ENCODE data around the gene MACROD2.

MACROD2 gene

GRCh38 chr20:14816471-14816870 lies 821.2 kb downstream of the MACROD2 start:
- no peaks in the 10 kb centered on the region for H3K36me3 Mint-ChIP-seq (ENCODE audit: low read depth)
- H3K9me3 Mint-ChIP-seq: peaks cover 24% of the 10 kb centered on the region
- H3K27ac Mint-ChIP-seq: no peak overlapping the region
- H3K4me1 Mint-ChIP-seq (ENCODE audit: low read depth): no peaks in the 10 kb centered on the region
- no peak overlapping the region for H3K4me3 Mint-ChIP-seq
- no peaks in the 10 kb centered on the region for H3K27me3 Mint-ChIP-seq (ENCODE audit: low read depth)

GRCh38 chr20:14817101-14817500 lies 821.8 kb downstream of the MACROD2 start:
- no peak overlapping the region for H3K27ac Mint-ChIP-seq
- no peaks in the 10 kb centered on the region for H3K4me1 Mint-ChIP-seq (ENCODE audit: low read depth)
- no peak overlapping the region for H3K4me3 Mint-ChIP-seq
- H3K27me3 Mint-ChIP-seq (ENCODE audit: low read depth): no peaks in the 10 kb centered on the region
- peaks cover 24% of the 10 kb centered on the region for H3K9me3 Mint-ChIP-seq
- no peaks in the 10 kb centered on the region for H3K36me3 Mint-ChIP-seq (ENCODE audit: low read depth)

DNA sequence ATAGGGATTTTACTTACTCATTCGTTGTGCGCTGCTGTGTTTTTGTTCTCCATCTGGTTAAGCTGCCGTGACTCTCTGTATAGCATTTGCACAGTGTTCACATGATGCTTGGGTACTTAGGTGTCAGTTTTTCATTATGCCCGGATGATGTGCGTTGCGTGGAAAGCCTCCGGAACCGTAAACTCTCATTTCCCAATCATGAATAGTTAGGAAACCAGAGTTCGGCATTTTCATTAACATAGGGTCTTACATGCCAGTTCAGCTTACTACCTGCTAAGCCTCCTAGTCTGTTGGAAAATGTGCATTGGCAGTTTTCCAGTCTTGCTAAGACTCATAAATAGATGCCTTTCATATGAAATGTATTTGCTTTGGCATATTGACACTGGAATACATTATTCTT lies 825.5 kb downstream of the MACROD2 start:
- Mint-ChIP-seq H3K36me3 (ENCODE audit: low read depth) (no peaks in the 10 kb centered on the region), H3K4me3 (no peak overlapping the region), H3K27me3 (ENCODE audit: low read depth) (no peaks in the 10 kb centered on the region), H3K4me1 (ENCODE audit: low read depth) (no peaks in the 10 kb centered on the region), H3K9me3 (peaks cover 22% of the 10 kb centered on the region), H3K27ac (no peak overlapping the region)

- no peak overlapping the region for H3K4me3 Mint-ChIP-seq
Measured at GRCh38 chr20:14821251-14821650, 825.9 kb downstream of the MACROD2 start.

GRCh38 chr20:14824996-14825395 lies 829.7 kb downstream of the MACROD2 start:
- H3K27me3 Mint-ChIP-seq (ENCODE audit: low read depth): no peaks in the 10 kb centered on the region

More at GRCh38 chr20:14821251-14821650, 825.9 kb downstream of the MACROD2 start:
- H3K4me1 Mint-ChIP-seq (ENCODE audit: low read depth): no peaks in the 10 kb centered on the region
- H3K9me3 Mint-ChIP-seq: peaks cover 22% of the 10 kb centered on the region
- H3K36me3 Mint-ChIP-seq (ENCODE audit: low read depth): no peaks in the 10 kb centered on the region
- no peaks in the 10 kb centered on the region for H3K27me3 Mint-ChIP-seq (ENCODE audit: low read depth)
- H3K27ac Mint-ChIP-seq: no peak overlapping the region

GRCh38 chr20:14826543-14827313 lies 831.4 kb downstream of the MACROD2 start:
- peaks cover 3% of the 10 kb centered on the region for H3K9me3 Mint-ChIP-seq
- H3K27me3 Mint-ChIP-seq (ENCODE audit: low read depth): no peaks in the 10 kb centered on the region
- H3K4me3 Mint-ChIP-seq: no peak overlapping the region
- no peak overlapping the region for H3K27ac Mint-ChIP-seq
- H3K36me3 Mint-ChIP-seq (ENCODE audit: low read depth): no peaks in the 10 kb centered on the region
- no peaks in the 10 kb centered on the region for H3K4me1 Mint-ChIP-seq (ENCODE audit: low read depth)

More at GRCh38 chr20:14824996-14825395, 829.7 kb downstream of the MACROD2 start:
- Mint-ChIP-seq H3K27ac (no peak overlapping the region), H3K4me3 (no peak overlapping the region), H3K4me1 (ENCODE audit: low read depth) (no peaks in the 10 kb centered on the region), H3K9me3 (peaks cover 5% of the 10 kb centered on the region), H3K36me3 (ENCODE audit: low read depth) (no peaks in the 10 kb centered on the region)

DNA sequence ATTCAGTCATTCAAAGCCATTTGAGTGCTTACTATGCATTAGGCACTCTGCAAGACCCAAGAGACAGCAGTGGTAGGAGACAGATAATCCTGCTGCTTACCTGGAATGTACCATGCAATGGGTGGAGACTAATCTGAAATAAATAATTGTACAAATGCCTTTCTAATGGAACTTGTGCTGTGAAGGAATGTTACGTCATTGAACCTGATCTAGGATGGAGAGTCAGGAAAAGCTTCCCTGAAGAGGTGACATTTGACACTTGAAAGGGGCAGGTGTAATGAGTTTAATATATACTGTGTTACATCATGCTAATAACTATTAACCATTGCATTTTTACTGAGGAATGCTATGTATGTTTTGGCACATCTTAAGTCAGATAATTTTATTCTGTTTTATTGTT lies 833.1 kb downstream of the MACROD2 start:
- no peak overlapping the region for H3K4me3 Mint-ChIP-seq
- no peaks in the 10 kb centered on the region for H3K27me3 Mint-ChIP-seq (ENCODE audit: low read depth)
- no peaks in the 10 kb centered on the region for H3K36me3 Mint-ChIP-seq (ENCODE audit: low read depth)
- H3K9me3 Mint-ChIP-seq: no peaks in the 10 kb centered on the region
- no peaks in the 10 kb centered on the region for H3K4me1 Mint-ChIP-seq (ENCODE audit: low read depth)
- H3K27ac Mint-ChIP-seq: no peak overlapping the region

- H3K4me1 Mint-ChIP-seq (ENCODE audit: low read depth): no peaks in the 10 kb centered on the region
Measured at GRCh38 chr20:14829906-14830305, 834.6 kb downstream of the MACROD2 start.

GRCh38 chr20:14830466-14830865 lies 835.1 kb downstream of the MACROD2 start:
- no peak overlapping the region for H3K27ac Mint-ChIP-seq
- H3K27me3 Mint-ChIP-seq (ENCODE audit: low read depth): no peaks in the 10 kb centered on the region
- no peaks in the 10 kb centered on the region for H3K4me1 Mint-ChIP-seq (ENCODE audit: low read depth)
- no peak overlapping the region for H3K4me3 Mint-ChIP-seq
- no peaks in the 10 kb centered on the region for H3K9me3 Mint-ChIP-seq
- no peaks in the 10 kb centered on the region for H3K36me3 Mint-ChIP-seq (ENCODE audit: low read depth)

More at GRCh38 chr20:14829906-14830305, 834.6 kb downstream of the MACROD2 start:
- H3K9me3 Mint-ChIP-seq: no peaks in the 10 kb centered on the region
- H3K27ac Mint-ChIP-seq: no peak overlapping the region
- H3K4me3 Mint-ChIP-seq: no peak overlapping the region
- H3K27me3 Mint-ChIP-seq (ENCODE audit: low read depth): no peaks in the 10 kb centered on the region
- H3K36me3 Mint-ChIP-seq (ENCODE audit: low read depth): no peaks in the 10 kb centered on the region

DNA sequence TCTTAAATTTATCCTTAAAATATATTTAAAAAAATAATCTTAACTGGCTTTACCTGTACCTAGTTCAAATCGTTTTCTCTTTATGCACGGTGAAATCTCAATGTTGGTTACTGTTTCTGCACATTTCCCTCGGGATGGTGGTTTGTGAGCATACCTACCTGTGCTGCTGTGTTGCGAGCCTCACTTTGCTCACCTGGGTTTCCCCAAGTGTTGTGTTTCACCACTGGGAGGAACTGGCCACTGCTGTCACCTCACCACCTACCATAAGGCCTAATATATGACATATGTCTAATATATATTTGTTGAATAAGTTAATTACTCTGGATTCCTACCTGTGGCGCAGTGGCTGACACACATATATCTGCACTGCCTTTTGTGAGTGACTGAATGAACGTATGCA lies 835.6 kb downstream of the MACROD2 start:
- Mint-ChIP-seq H3K4me1 (ENCODE audit: low read depth) (no peaks in the 10 kb centered on the region), H3K27me3 (ENCODE audit: low read depth) (no peaks in the 10 kb centered on the region), H3K36me3 (ENCODE audit: low read depth) (no peaks in the 10 kb centered on the region), H3K9me3 (no peaks in the 10 kb centered on the region), H3K27ac (no peak overlapping the region), H3K4me3 (no peak overlapping the region)

DNA sequence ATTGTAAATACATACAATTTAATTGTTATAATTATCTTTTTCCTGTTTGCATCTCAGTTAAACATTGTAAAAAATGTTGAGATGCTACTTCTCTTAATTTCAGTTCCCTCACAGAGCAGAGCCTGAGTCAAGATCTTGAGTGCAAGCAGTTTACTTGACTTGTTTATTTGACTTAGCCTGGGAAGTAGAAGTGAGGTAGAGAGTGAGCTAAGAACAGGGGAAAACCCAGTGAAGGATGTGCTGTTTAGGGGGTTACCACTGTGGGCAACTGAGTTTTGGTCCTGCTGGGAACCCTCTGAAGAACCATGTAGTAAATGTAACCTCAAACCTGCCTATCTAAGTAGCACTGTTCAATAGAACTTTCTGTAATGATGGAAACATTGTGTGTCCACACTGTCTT lies 837.3 kb downstream of the MACROD2 start:
- H3K36me3 Mint-ChIP-seq (ENCODE audit: low read depth): no peaks in the 10 kb centered on the region
- no peaks in the 10 kb centered on the region for H3K4me1 Mint-ChIP-seq (ENCODE audit: low read depth)
- H3K27ac Mint-ChIP-seq: no peak overlapping the region
- H3K4me3 Mint-ChIP-seq: no peak overlapping the region
- no peaks in the 10 kb centered on the region for H3K27me3 Mint-ChIP-seq (ENCODE audit: low read depth)
- no peaks in the 10 kb centered on the region for H3K9me3 Mint-ChIP-seq

- no peak overlapping the region for H3K4me3 Mint-ChIP-seq
- no peak overlapping the region for H3K27ac Mint-ChIP-seq
- H3K27me3 Mint-ChIP-seq (ENCODE audit: low read depth): no peaks in the 10 kb centered on the region
- H3K36me3 Mint-ChIP-seq (ENCODE audit: low read depth): no peaks in the 10 kb centered on the region
- no peaks in the 10 kb centered on the region for H3K4me1 Mint-ChIP-seq (ENCODE audit: low read depth)
- peaks cover 6% of the 10 kb centered on the region for H3K9me3 Mint-ChIP-seq
Measured at GRCh38 chr20:14838663-14839628, 843.6 kb downstream of the MACROD2 start.

DNA sequence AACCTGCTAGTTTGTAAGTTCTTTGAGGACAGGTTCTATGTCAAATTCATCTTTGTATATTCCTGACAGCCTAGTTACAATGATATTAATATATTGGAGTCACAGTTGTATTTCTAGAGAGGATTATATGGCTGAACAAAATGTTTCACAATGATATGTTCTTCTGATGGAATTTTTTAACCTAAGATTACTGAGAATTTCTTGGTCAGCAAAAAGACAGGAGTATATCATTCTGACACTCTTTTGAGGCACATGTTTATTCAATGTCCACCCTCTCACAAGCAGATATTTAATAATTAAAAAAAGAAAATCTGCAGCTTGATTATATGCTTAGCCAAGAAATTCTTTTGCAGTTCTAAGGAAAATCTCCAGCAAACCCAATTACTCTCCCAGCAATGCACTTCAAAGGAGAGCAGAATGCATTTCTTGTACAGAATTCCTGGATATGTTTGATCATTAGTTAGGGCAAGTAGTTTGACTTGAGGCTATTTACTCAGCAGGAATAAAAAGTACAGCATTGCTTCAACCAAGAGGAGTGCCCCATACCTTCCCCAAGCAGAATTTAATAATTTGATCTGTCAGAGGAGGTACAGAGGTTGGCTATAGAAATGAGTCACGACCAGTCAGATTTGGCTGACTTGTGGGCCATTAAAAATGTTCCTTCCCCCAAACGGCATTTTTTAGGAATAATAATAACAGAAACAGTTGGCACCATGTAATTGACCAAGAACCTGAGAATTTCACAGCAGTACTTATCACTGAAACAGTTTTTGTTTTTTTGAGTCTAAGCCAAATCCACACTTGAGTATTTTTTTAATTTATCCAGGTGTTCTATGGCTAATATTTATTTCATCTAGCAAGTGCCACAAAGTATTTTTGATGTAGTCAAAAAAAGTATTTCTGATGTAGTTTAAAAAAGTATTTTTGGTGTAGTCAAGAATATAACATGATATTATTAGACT lies 850.2 kb downstream of the MACROD2 start:
- H3K27ac Mint-ChIP-seq: no peak overlapping the region
- H3K27me3 Mint-ChIP-seq (ENCODE audit: low read depth): no peaks in the 10 kb centered on the region
- H3K4me1 Mint-ChIP-seq (ENCODE audit: low read depth): no peaks in the 10 kb centered on the region
- no peaks in the 10 kb centered on the region for H3K36me3 Mint-ChIP-seq (ENCODE audit: low read depth)
- peaks cover 5% of the 10 kb centered on the region for H3K9me3 Mint-ChIP-seq
- no peak overlapping the region for H3K4me3 Mint-ChIP-seq

- Mint-ChIP-seq H3K27ac (no peak overlapping the region), H3K27me3 (ENCODE audit: low read depth) (no peaks in the 10 kb centered on the region), H3K36me3 (ENCODE audit: low read depth) (no peaks in the 10 kb centered on the region), H3K4me3 (no peak overlapping the region), H3K4me1 (ENCODE audit: low read depth) (no peaks in the 10 kb centered on the region), H3K9me3 (peaks cover 5% of the 10 kb centered on the region)
Measured at GRCh38 chr20:14848806-14849205, 853.5 kb downstream of the MACROD2 start.
